Activated naive CD8-positive, alpha-beta T cell treated with anti-CD3 and anti-CD28 coated beads for 36 hours (primary cell): Measurements from ENCODE around the gene FBXL20. TPM values are rescaled to one million over a fixed set of nuclear protein-coding genes. Genes with fewer than 3 reads are reported as not detected.
A peak's percentile ranks its signal among the peaks of the same experiment; 100 is the strongest.
"Not testable (repeated sequence)": the region's sequence is repeated elsewhere in the genome, so short reads cannot be mapped to it uniquely, and the experiment has no call there.

Experiments
- DNase-seq: peaks from one replicate; pipeline ENCODE4 v3.0.0; 2021
- H3K27ac Mint-ChIP-seq: one replicate; pipeline ENCODE4 v1.8.0; 2022; ENCODE audit warnings: mild to moderate bottlenecking, moderate library complexity, mixed read lengths
- H3K27me3 Mint-ChIP-seq: one replicate; pipeline ENCODE4 v1.8.0; 2022; ENCODE audit warnings: mild to moderate bottlenecking, mixed read lengths
- H3K36me3 Mint-ChIP-seq: one replicate; pipeline ENCODE4 v1.8.0; 2021; ENCODE audit warnings: mild to moderate bottlenecking, mixed read lengths
- H3K4me1 Mint-ChIP-seq: one replicate; pipeline ENCODE4 v1.8.0; 2021; ENCODE audit warnings: mixed read lengths
- H3K4me3 Mint-ChIP-seq: one replicate; pipeline ENCODE4 v1.8.0; 2022; ENCODE audit warnings: mild to moderate bottlenecking, moderate library complexity, mixed read lengths
- H3K9me3 Mint-ChIP-seq: one replicate; pipeline ENCODE4 v1.8.0; 2022; ENCODE audit warnings: mixed read lengths
- total RNA-seq, 2 experiments: library from RNA; stranded (reverse); gene quantifications; one replicate each; pipeline ENCODE4 v1.2.3, GENCODE V29; 2021

The FBXL20 gene
- total RNA-seq, 2 experiments from 2014 or later: 15.7 to 16.3 TPM

DNA sequence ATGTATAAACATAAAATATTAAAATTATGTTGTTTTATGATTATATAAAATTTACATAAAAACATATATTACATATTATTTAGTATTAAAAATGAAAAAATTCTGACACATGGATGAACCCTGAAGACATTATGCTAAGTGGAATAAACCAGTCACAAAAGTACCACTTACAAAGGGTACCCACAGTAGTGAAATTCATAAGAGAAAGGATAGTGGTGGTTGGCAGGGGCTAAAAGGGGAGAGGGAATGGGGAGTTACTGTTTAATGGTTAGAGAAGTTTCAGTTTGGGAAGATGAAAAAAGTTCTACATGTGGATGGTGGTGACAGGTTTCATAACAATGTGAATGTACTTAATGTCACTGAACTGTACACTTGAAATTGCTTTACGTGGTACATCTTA is 41.4 kb downstream of the FBXL20 start:
- DNase-seq: no peak
- Mint-ChIP-seq H3K4me3 (no peak overlapping the region), H3K27me3 (no peaks in the 10 kb centered on the region), H3K4me1 (peaks cover 12% of the 10 kb centered on the region), H3K9me3 (no peaks in the 10 kb centered on the region), H3K27ac (no peak overlapping the region), H3K36me3 (no peaks in the 10 kb centered on the region)

DNA sequence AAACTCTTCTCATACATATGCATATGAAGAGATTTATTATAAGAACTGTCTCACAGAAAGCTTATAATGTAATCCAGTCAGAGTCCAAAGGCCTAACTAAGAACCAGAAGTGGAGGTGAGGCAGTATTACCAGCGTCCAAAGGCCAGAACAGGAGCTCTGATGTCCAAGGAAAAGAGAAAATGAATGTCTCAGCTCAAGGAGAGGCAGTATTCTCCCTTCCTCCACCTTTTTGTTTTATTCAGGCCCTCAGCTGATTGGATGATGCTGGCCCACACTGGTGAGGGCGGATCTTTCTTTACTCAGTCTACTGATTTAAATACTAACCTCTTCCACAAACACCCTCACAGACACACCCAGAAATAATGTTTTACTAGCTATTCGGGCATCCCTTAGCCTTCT is 43.4 kb downstream of the FBXL20 start:
- Mint-ChIP-seq H3K36me3 (no peaks in the 10 kb centered on the region), H3K4me3 (no peak overlapping the region), H3K9me3 (no peaks in the 10 kb centered on the region), H3K27ac (no peak overlapping the region), H3K27me3 (no peaks in the 10 kb centered on the region), H3K4me1 (peaks cover 12% of the 10 kb centered on the region)
- no peak for DNase-seq

DNA sequence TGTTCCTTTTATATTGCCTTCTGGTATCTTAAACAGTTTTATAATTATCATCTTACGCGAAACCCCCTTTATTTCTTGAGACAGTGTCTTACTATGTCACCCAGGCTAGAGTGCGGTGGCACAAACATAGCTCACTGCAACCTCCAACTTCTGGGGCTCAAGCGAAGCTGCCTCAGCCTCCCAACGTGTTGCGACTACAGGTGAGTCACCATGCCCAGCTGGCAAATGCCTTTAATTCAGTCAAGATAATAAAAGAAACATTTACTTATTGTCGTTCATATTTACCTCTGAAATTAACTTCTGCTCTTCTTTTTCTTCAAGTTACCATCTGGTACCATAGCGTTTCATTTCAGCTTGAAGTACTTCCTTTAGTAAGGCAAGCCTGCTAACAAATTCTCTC is 43.9 kb downstream of the FBXL20 start:
- Mint-ChIP-seq H3K36me3 (no peaks in the 10 kb centered on the region), H3K4me1 (peaks cover 12% of the 10 kb centered on the region), H3K9me3 (no peaks in the 10 kb centered on the region), H3K27me3 (no peaks in the 10 kb centered on the region), H3K27ac (no peak overlapping the region), H3K4me3 (no peak overlapping the region)
- DNase-seq: no peak

- Mint-ChIP-seq H3K36me3 (peaks cover 3% of the 10 kb centered on the region), H3K4me1 (peaks cover 7% of the 10 kb centered on the region), H3K4me3 (no peak overlapping the region), H3K9me3 (no peaks in the 10 kb centered on the region), H3K27me3 (no peaks in the 10 kb centered on the region), H3K27ac (no peak overlapping the region)
- DNase-seq: no peak
Observed at GRCh38 chr17:39352986-39353385, 48.4 kb downstream of the FBXL20 start.

GRCh38 chr17:39352511-39352910 is 48.9 kb downstream of the FBXL20 start:
- Mint-ChIP-seq H3K4me1 (peaks cover 7% of the 10 kb centered on the region), H3K27me3 (no peaks in the 10 kb centered on the region), H3K4me3 (no peak overlapping the region), H3K9me3 (no peaks in the 10 kb centered on the region), H3K27ac (no peak overlapping the region), H3K36me3 (peaks cover 4% of the 10 kb centered on the region)
- no peak for DNase-seq

- no peaks in the 10 kb centered on the region for H3K9me3 Mint-ChIP-seq
- peaks cover 6% of the 10 kb centered on the region for H3K36me3 Mint-ChIP-seq
- no peak for DNase-seq
- H3K27me3 Mint-ChIP-seq: no peaks in the 10 kb centered on the region
- no peak overlapping the region for H3K4me3 Mint-ChIP-seq
- H3K4me1 Mint-ChIP-seq: peaks cover 7% of the 10 kb centered on the region
- no peak overlapping the region for H3K27ac Mint-ChIP-seq
Observed at GRCh38 chr17:39351508-39351907, 49.9 kb downstream of the FBXL20 start.

GRCh38 chr17:39349246-39349645 is 52.2 kb downstream of the FBXL20 start:
- Mint-ChIP-seq H3K4me3 (no peak overlapping the region), H3K36me3 (peaks cover 10% of the 10 kb centered on the region), H3K9me3 (no peaks in the 10 kb centered on the region), H3K4me1 (peaks cover 11% of the 10 kb centered on the region), H3K27me3 (no peaks in the 10 kb centered on the region), H3K27ac (no peak overlapping the region)
- DNase-seq: no peak

DNA sequence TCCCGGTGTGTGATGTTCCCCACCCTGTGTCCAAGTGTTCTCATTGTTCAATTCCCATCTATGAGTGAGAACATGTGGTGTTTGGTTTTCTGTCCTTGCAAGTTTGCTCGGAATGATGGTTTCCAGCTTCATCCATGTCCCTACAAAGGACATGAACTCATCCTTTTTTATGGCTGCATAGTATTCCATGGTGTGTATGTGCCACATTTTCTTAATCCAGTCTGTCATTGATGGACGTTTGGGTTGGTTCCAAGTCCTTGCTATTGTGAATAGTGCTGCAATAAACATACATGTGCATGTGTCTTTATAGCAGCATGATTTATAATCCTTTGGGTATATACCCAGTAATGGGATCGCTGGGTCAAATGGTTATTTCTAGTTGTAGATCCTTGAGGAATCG is 54.6 kb downstream of the FBXL20 start:
- Mint-ChIP-seq H3K36me3 (peaks cover 10% of the 10 kb centered on the region), H3K4me1 (peaks cover 11% of the 10 kb centered on the region)
- H3K27me3 Mint-ChIP-seq, H3K27ac Mint-ChIP-seq, H3K4me3 Mint-ChIP-seq, DNase-seq, H3K9me3 Mint-ChIP-seq: not testable (repeated sequence)

GRCh38 chr17:39341541-39341940 is 59.9 kb downstream of the FBXL20 start:
- Mint-ChIP-seq H3K9me3 (no peaks in the 10 kb centered on the region), H3K36me3 (peaks cover 5% of the 10 kb centered on the region), H3K27me3 (no peaks in the 10 kb centered on the region), H3K27ac (no peak overlapping the region), H3K4me3 (no peak overlapping the region), H3K4me1 (peaks cover 4% of the 10 kb centered on the region)
- DNase-seq: no peak

GRCh38 chr17:39340731-39341130 is 60.7 kb downstream of the FBXL20 start:
- no peak overlapping the region for H3K27ac Mint-ChIP-seq
- no peak for DNase-seq
- peaks cover 2% of the 10 kb centered on the region for H3K4me1 Mint-ChIP-seq
- no peak overlapping the region for H3K4me3 Mint-ChIP-seq
- no peaks in the 10 kb centered on the region for H3K27me3 Mint-ChIP-seq
- peaks cover 8% of the 10 kb centered on the region for H3K36me3 Mint-ChIP-seq
- no peaks in the 10 kb centered on the region for H3K9me3 Mint-ChIP-seq

GRCh38 chr17:39339272-39339671 is 62.2 kb downstream of the FBXL20 start:
- no peak for DNase-seq
- no peaks in the 10 kb centered on the region for H3K9me3 Mint-ChIP-seq

DNA sequence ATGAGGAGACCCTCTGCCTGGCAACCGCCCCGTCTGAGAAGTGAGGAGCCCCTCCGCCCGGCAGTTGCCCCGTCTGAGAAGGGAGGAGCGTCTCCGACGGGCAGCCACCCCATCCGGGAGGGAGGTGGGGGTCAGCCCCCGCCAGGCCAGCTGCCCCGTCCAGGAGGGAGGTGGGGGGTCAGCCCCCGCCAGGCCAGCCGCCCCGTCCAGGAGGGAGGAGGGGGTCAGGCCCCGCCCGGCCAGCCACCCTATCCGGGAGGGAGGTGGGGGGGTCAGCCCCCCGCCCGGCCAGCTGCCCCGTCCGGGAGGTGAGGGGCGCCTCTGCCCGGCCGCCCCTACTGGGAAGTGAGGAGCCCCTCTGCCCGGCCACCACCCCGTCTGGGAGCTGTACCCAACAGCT is 63.8 kb downstream of the FBXL20 start:
- H3K27ac Mint-ChIP-seq, H3K9me3 Mint-ChIP-seq, H3K4me3 Mint-ChIP-seq, DNase-seq, H3K27me3 Mint-ChIP-seq, H3K4me1 Mint-ChIP-seq: not testable (repeated sequence)
- peaks cover 10% of the 10 kb centered on the region for H3K36me3 Mint-ChIP-seq

More at GRCh38 chr17:39339272-39339671, 62.2 kb downstream of the FBXL20 start:
- no peak overlapping the region for H3K4me3 Mint-ChIP-seq
- H3K36me3 Mint-ChIP-seq: peaks cover 4% of the 10 kb centered on the region
- no peaks in the 10 kb centered on the region for H3K4me1 Mint-ChIP-seq
- no peak overlapping the region for H3K27ac Mint-ChIP-seq
- H3K27me3 Mint-ChIP-seq: no peaks in the 10 kb centered on the region

GRCh38 chr17:39335704-39336223 is 65.7 kb downstream of the FBXL20 start:
- no peak overlapping the region for H3K4me3 Mint-ChIP-seq
- no peak overlapping the region for H3K27ac Mint-ChIP-seq
- no peaks in the 10 kb centered on the region for H3K4me1 Mint-ChIP-seq
- H3K27me3 Mint-ChIP-seq: no peaks in the 10 kb centered on the region
- no peaks in the 10 kb centered on the region for H3K9me3 Mint-ChIP-seq
- peaks cover 10% of the 10 kb centered on the region for H3K36me3 Mint-ChIP-seq
- no peak for DNase-seq

DNA sequence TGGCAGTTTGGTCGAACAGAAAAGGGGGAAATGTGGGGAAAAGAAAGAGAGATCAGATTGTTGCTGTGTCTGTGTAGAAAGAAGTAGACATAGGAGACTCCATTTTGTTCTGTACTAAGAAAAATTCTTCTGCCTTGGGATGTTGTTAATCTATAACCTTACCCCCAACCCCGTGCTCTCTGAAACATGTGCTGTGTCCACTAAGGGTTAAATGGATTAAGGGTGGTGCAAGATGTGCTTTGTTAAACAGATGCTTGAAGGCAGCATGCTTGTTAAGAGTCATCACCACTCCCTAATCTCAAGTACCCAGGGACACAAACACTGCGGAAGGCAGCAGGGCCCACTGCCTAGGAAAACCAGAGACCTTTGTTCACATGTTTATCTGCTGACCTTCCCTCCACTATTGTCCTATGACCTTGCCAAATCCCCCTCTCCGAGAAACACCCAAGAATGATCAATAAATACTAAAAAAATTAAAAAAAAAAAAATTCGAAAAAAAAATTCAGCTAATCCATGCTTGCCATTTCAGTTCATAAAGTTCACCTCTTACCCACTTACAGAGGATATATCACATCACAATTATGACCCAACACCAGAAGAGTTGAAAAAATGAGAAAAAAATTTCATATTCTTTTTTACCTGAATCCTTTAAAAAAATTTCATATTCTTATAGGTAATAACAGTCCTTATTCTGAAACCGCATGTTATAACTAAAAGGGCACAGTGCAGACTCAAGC is 67.2 kb downstream of the FBXL20 start:
- not testable (repeated sequence) for H3K9me3 Mint-ChIP-seq, H3K27me3 Mint-ChIP-seq, H3K4me1 Mint-ChIP-seq, DNase-seq, H3K4me3 Mint-ChIP-seq
- Mint-ChIP-seq H3K36me3 (peaks cover 10% of the 10 kb centered on the region), H3K27ac (peak overlapping the region; percentile 65)

DNA sequence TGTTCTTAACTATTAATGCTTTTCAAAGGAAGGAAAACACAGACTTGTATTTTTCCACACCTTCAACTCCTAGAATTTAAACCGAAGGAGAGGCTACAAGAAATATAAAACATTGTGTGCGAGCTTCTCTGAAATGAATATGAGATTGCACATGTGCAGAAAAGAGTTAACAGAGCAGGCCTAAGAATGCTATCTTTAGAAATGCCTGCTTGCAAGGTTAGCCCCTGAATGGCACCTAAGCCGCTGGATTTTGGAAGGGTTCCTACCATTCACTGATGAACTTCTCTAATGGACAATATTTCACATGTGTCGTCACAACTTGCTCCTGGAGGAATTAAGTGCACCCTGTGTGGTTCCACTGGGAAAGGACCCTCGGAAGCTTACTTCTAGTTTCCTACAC is 69.3 kb downstream of the FBXL20 start:
- no peak overlapping the region for H3K4me3 Mint-ChIP-seq
- DNase-seq: no peak
- H3K27ac Mint-ChIP-seq: no peak overlapping the region

DNA sequence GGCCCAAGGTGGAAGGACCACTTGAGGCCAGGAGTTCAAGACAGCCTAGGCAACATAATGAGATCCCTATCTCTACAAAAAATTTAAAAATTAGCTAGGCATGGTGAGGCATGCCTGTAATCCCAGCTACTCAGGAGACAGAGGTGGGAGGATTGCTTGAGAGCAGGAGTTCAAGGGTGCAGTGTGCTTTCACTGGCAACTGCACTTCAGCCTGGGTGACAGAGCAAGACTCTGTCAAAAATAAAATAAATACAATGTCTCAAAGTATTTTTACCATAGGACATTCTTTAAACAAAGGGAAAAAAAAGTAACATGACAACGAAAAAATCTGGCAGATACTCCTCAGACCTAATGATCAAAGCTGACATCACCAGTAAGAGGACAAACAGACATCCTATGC is 72.6 kb downstream of the FBXL20 start:
- Mint-ChIP-seq H3K4me3 (no peak overlapping the region), H3K9me3 (no peaks in the 10 kb centered on the region), H3K27me3 (no peaks in the 10 kb centered on the region), H3K36me3 (peaks cover 6% of the 10 kb centered on the region), H3K4me1 (peaks cover 8% of the 10 kb centered on the region), H3K27ac (no peak overlapping the region)
- no peak for DNase-seq

More for the DNA sequence above, 69.3 kb downstream of the FBXL20 start:
- Mint-ChIP-seq H3K4me1 (peaks cover 1% of the 10 kb centered on the region), H3K9me3 (no peaks in the 10 kb centered on the region), H3K36me3 (peaks cover 10% of the 10 kb centered on the region), H3K27me3 (no peaks in the 10 kb centered on the region)
